Activated B cell treated with CpG ODN at 0.5 μM for 24 hours (primary cell): Measurements from ENCODE around the gene RNF207. TPM values are rescaled to one million over a fixed set of nuclear protein-coding genes. Genes with fewer than 3 reads are reported as not detected.
A peak's percentile ranks its signal among the peaks of the same experiment; 100 is the strongest.

Experiments used
- ATAC-seq: fragments of 200-7000 bp; cut with Tn5 transposase; one replicate; pipeline ENCODE4 v1.10.0; 2021; ENCODE audit warnings: low read depth, mild to moderate bottlenecking, moderate library complexity
- CTCF ChIA-PET: fragments of 350-600 bp; sonication (Branson Sonifier 250); formaldehyde crosslinking; loops from one replicate; lab custom pipeline; 2021; ENCODE audit warnings: antibody characterized with exemption; lab: Charles Lee
- POLR2A ChIA-PET: fragments of 350-600 bp; sonication (Branson Sonifier 250); formaldehyde crosslinking; loops from one replicate; lab custom pipeline; 2021; ENCODE audit warnings: antibody characterized with exemption; lab: Charles Lee
- DNase-seq: peaks from one replicate; pipeline ENCODE4 v3.0.0; 2022
- H3K27ac Mint-ChIP-seq: one replicate; pipeline ENCODE4 v1.8.0; 2020; ENCODE audit warnings: mixed read lengths
- H3K27me3 Mint-ChIP-seq: one replicate; pipeline ENCODE4 v1.8.0; 2021; ENCODE audit warnings: mixed read lengths
- H3K36me3 Mint-ChIP-seq: one replicate; pipeline ENCODE4 v1.8.0; 2021; ENCODE audit warnings: low read depth, mixed read lengths
- H3K4me1 Mint-ChIP-seq: one replicate; pipeline ENCODE4 v1.8.0; 2021; ENCODE audit warnings: mixed read lengths
- H3K4me3 Mint-ChIP-seq: one replicate; pipeline ENCODE4 v1.8.0; 2020; ENCODE audit warnings: mild to moderate bottlenecking, mixed read lengths
- H3K9me3 Mint-ChIP-seq: one replicate; pipeline ENCODE4 v1.8.0; 2020; ENCODE audit warnings: mixed read lengths
- intact Hi-C: fragments of 100-400 bp; cut with micrococcal nuclease; formaldehyde crosslinking; loops from one replicate; pipeline ENCODE4 v1.15.1; 2024
- total RNA-seq: library from RNA; stranded (reverse); gene quantifications from 2 replicates; pipeline ENCODE4 v1.2.3, GENCODE V29; 2022
- TF ChIP-seq, protein P1 (sequence below): fragments of 200-600 bp; IDR thresholded peaks from one replicate; pipeline ENCODE4 v1.8.0; 2022; ENCODE audit warnings: antibody characterized with exemption, mild to moderate bottlenecking

The RNF207 gene
- total RNA-seq, 1 donor from 2014 or later, result 3.3 TPM

GRCh38 chr1:6239950-6240768 lies 34.2 kb downstream of the RNF207 start:
- ChIA-PET POLR2A (no interaction called here), CTCF (no interaction called here)
- Mint-ChIP-seq H3K4me1 (peaks cover 8% of the 10 kb centered on the region), H3K36me3 (no peaks in the 10 kb centered on the region), H3K27me3 (peaks cover 28% of the 10 kb centered on the region), H3K4me3 (no peak overlapping the region), H3K27ac (no peak overlapping the region), H3K9me3 (no peaks in the 10 kb centered on the region)
- DNase-seq (no peak), ATAC-seq (no peak)
- intact Hi-C loops, result loop anchor here (10.0 kb wide), 3 partner anchors 185 to 725 kb away; no protein-coding TSS in a partner anchor
- TF ChIP-seq, protein P1, sequence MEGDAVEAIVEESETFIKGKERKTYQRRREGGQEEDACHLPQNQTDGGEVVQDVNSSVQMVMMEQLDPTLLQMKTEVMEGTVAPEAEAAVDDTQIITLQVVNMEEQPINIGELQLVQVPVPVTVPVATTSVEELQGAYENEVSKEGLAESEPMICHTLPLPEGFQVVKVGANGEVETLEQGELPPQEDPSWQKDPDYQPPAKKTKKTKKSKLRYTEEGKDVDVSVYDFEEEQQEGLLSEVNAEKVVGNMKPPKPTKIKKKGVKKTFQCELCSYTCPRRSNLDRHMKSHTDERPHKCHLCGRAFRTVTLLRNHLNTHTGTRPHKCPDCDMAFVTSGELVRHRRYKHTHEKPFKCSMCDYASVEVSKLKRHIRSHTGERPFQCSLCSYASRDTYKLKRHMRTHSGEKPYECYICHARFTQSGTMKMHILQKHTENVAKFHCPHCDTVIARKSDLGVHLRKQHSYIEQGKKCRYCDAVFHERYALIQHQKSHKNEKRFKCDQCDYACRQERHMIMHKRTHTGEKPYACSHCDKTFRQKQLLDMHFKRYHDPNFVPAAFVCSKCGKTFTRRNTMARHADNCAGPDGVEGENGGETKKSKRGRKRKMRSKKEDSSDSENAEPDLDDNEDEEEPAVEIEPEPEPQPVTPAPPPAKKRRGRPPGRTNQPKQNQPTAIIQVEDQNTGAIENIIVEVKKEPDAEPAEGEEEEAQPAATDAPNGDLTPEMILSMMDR, result no peak

GRCh38 chr1:6241107-6241886 lies 35.4 kb downstream of the RNF207 start:
- ChIA-PET CTCF (interaction anchor here (0.6 kb wide), 1 partner anchor 179 kb away, joined by 3 read pairs; the partner anchor contains the start of gene HES2), POLR2A (no interaction called here)
- intact Hi-C loops, result loop anchor here (10.0 kb wide), 3 partner anchors 186 to 726 kb away; no protein-coding TSS in a partner anchor
- H3K9me3 Mint-ChIP-seq, result no peaks in the 10 kb centered on the region
- H3K27me3 Mint-ChIP-seq, result peaks cover 29% of the 10 kb centered on the region
- no peaks in the 10 kb centered on the region for H3K36me3 Mint-ChIP-seq
- H3K27ac Mint-ChIP-seq, result peak overlapping the region; percentile 30
- DNase-seq (no peak), ATAC-seq (no peak)
- peak overlapping the region; percentile 38 for H3K4me3 Mint-ChIP-seq
- TF ChIP-seq, protein P1, result no peak
- H3K4me1 Mint-ChIP-seq, result peaks cover 8% of the 10 kb centered on the region

GRCh38 chr1:6241887-6242740 lies 36.2 kb downstream of the RNF207 start:
- Mint-ChIP-seq H3K27ac (no peak overlapping the region), H3K27me3 (peaks cover 38% of the 10 kb centered on the region), H3K9me3 (no peaks in the 10 kb centered on the region), H3K36me3 (no peaks in the 10 kb centered on the region), H3K4me3 (no peak overlapping the region), H3K4me1 (peaks cover 15% of the 10 kb centered on the region)
- POLR2A ChIA-PET, result interaction anchor here (0.5 to 0.6 kb wide), 2 partner anchors 201 to 450 kb away, joined by 3 to 4 read pairs; no protein-coding TSS in a partner anchor
- TF ChIP-seq, protein P1, result no peak
- ATAC-seq, result no peak
- CTCF ChIA-PET, result interaction anchor here (0.6 kb wide), 1 partner anchor 178 kb away, joined by 3 read pairs; the partner anchor contains the start of gene HES2
- no peak for DNase-seq
- intact Hi-C loops, result loop anchor here (10.0 kb wide), 3 partner anchors 187 to 727 kb away; no protein-coding TSS in a partner anchor

GRCh38 chr1:6243053-6243834 lies 37.3 kb downstream of the RNF207 start:
- Mint-ChIP-seq H3K4me1 (peaks cover 15% of the 10 kb centered on the region), H3K27me3 (peaks cover 45% of the 10 kb centered on the region), H3K9me3 (no peaks in the 10 kb centered on the region), H3K36me3 (no peaks in the 10 kb centered on the region), H3K4me3 (no peak overlapping the region), H3K27ac (no peak overlapping the region)
- ATAC-seq (no peak), DNase-seq (no peak)
- intact Hi-C loops, result loop anchor here (10.0 kb wide), 3 partner anchors 188 to 728 kb away; no protein-coding TSS in a partner anchor
- POLR2A ChIA-PET, result no interaction called here
- TF ChIP-seq, protein P1, result no peak
- CTCF ChIA-PET, result no interaction called here
